IMR-90 (cell line): Measurements from ENCODE around the gene CLTCL1. TPM values are rescaled to one million over a fixed set of nuclear protein-coding genes. Genes with fewer than 3 reads are reported as not detected.

Experiments used
- ATAC-seq: fragments of 200-7000 bp; cut with Tn5 transposase; 2 replicates; pipeline ENCODE4 v1.9.1; 2020; ENCODE audit warnings: low read depth, mild to moderate bottlenecking, moderate library complexity
- BruUV-seq: library from RNA; stranded (reverse); fragments of 400-500 nt; replicated peaks from 2 replicates; lab custom pipeline; 2021; lab: Mats Ljungman, UMichigan
- CTCF ChIA-PET: fragments of 300-600 bp; formaldehyde crosslinking; extraction: SDS; loops from one replicate; lab custom pipeline; 2021; ENCODE audit warnings: antibody characterized with exemption; lab: Yijun Ruan, JAX
- POLR2A ChIA-PET: fragments of 300-600 bp; sonication (Branson Sonifier 250); formaldehyde crosslinking; loops from one replicate; lab custom pipeline; 2022; ENCODE audit warnings: antibody characterized with exemption; ENCODE audit not compliant: unreplicated experiment; lab: Charles Lee
- DNase-seq: peaks from one replicate; pipeline ENCODE4 v3.0.0; 2013
- H2AFZ ChIP-seq: replicated peaks from 2 replicates; pipeline ENCODE3; 2013; ENCODE audit warnings: low read length, mild to moderate bottlenecking; ENCODE audit not compliant: poor library complexity
- H2AK5ac ChIP-seq: 2 replicates; pipeline ENCODE4 v1.6.1; 2013; ENCODE audit warnings: low read depth, low read length, inconsistent platforms
- H2AK9ac ChIP-seq: replicated peaks from 2 replicates; pipeline ENCODE3; 2013; ENCODE audit warnings: mild to moderate bottlenecking, low read depth, low read length, moderate library complexity; ENCODE audit not compliant: poor library complexity
- H2BK120ac ChIP-seq: 2 replicates; pipeline ENCODE4 v1.6.1; 2013; ENCODE audit warnings: low read depth, low read length, inconsistent platforms
- H2BK15ac ChIP-seq: 3 replicates; pipeline ENCODE4 v1.6.1; 2013; ENCODE audit warnings: low read depth, low read length, inconsistent platforms
- H2BK20ac ChIP-seq: 2 replicates; pipeline ENCODE4 v1.6.1; 2013; ENCODE audit warnings: low read depth, mild to moderate bottlenecking, inconsistent platforms, low read length, moderate library complexity
- H2BK5ac ChIP-seq: 2 replicates; pipeline ENCODE4 v1.6.1; 2013; ENCODE audit warnings: mild to moderate bottlenecking, low read depth, low read length, inconsistent platforms; ENCODE audit not compliant: poor library complexity, severe bottlenecking
- H3K14ac ChIP-seq: replicated peaks from 2 replicates; pipeline ENCODE4 v1.6.1; 2013; ENCODE audit warnings: low read depth, low read length, inconsistent platforms
- H3K18ac ChIP-seq: 2 replicates; pipeline ENCODE4 v1.6.1; 2013; ENCODE audit warnings: low read depth, low read length, control low read depth
- H3K23ac ChIP-seq: 2 replicates; pipeline ENCODE4 v1.6.1; 2013; ENCODE audit warnings: low read depth, low read length, inconsistent platforms
- H3K27ac ChIP-seq: 2 replicates; pipeline ENCODE4 v1.5.1; 2013; ENCODE audit warnings: mild to moderate bottlenecking, control low read depth, low read length; ENCODE audit not compliant: insufficient read depth
- H3K27me3 ChIP-seq: 2 replicates; pipeline ENCODE4 v1.6.1; 2013; ENCODE audit warnings: low read length; ENCODE audit not compliant: control insufficient read depth, insufficient read depth
- H3K36me3 ChIP-seq: 2 replicates; pipeline ENCODE4 v1.6.1; 2013; ENCODE audit warnings: low read length, mixed read lengths; ENCODE audit not compliant: control insufficient read depth, insufficient read depth
- H3K4ac ChIP-seq: 2 replicates; pipeline ENCODE4 v1.6.1; 2013; ENCODE audit warnings: low read depth, low read length, inconsistent platforms
- H3K4me1 ChIP-seq: 2 replicates; pipeline ENCODE4 v1.6.1; 2013; ENCODE audit warnings: low read length, mixed read lengths; ENCODE audit not compliant: control insufficient read depth, insufficient read depth
- H3K4me2 ChIP-seq: 2 replicates; pipeline ENCODE4 v1.6.1; 2013; ENCODE audit warnings: low read depth, mild to moderate bottlenecking, control low read depth, low read length, moderate library complexity
- H3K4me3 ChIP-seq: 2 replicates; pipeline ENCODE4 v1.5.1; 2013; ENCODE audit warnings: low read depth, mild to moderate bottlenecking, control low read depth, low read length, moderate library complexity; ENCODE audit not compliant: insufficient read depth
- H3K56ac ChIP-seq: 2 replicates; pipeline ENCODE4 v1.6.1; 2013; ENCODE audit warnings: low read length, inconsistent platforms; ENCODE audit not compliant: insufficient read depth; ENCODE audit errors: extremely low read depth
- H3K79me1 ChIP-seq, 2 experiments: 2 replicates each; pipeline ENCODE4 v1.6.1; 2013; ENCODE audit warnings: low read length in 2 of 2, inconsistent platforms in 1 of 2, low read depth in 1 of 2
- H3K9ac ChIP-seq: 2 replicates; pipeline ENCODE4 v1.6.1; 2013; ENCODE audit warnings: low read depth, low read length, control low read depth
- H3K9me1 ChIP-seq: 2 replicates; pipeline ENCODE4 v1.6.1; 2013; ENCODE audit warnings: low read length, inconsistent platforms; ENCODE audit not compliant: insufficient read depth
- H3K9me3 ChIP-seq: 2 replicates; pipeline ENCODE4 v1.6.1; 2013; ENCODE audit warnings: low read length; ENCODE audit not compliant: control insufficient read depth, insufficient read depth
- H4K20me1 ChIP-seq: 2 replicates; pipeline ENCODE4 v1.6.1; 2013; ENCODE audit warnings: low read length, inconsistent platforms; ENCODE audit not compliant: insufficient read depth
- H4K5ac ChIP-seq: 2 replicates; pipeline ENCODE4 v1.6.1; 2013; ENCODE audit warnings: mild to moderate bottlenecking, low read depth, low read length, control low read depth
- H4K8ac ChIP-seq, 2 experiments: 2 replicates each; pipeline ENCODE4 v1.6.1; 2013; ENCODE audit warnings: low read depth in 2 of 2, low read length in 2 of 2, control low read depth in 1 of 2, inconsistent platforms in 1 of 2
- H4K91ac ChIP-seq: 2 replicates; pipeline ENCODE4 v1.6.1; 2013; ENCODE audit warnings: low read depth, low read length, inconsistent platforms; ENCODE audit not compliant: insufficient read depth
- BHLHE40 ChIP-seq: fragments of 150-350 bp; IDR thresholded peaks from 2 replicates; pipeline ENCODE4 v1.6.1; 2016; ENCODE audit warnings: mild to moderate bottlenecking, low read depth, low read length
- MXI1 ChIP-seq: IDR thresholded peaks from 2 replicates; pipeline ENCODE4 v1.6.1; 2012; ENCODE audit warnings: low read depth, mild to moderate bottlenecking, low read length, moderate library complexity, borderline replicate concordance
- RAD21 ChIP-seq: IDR thresholded peaks from 2 replicates; pipeline ENCODE4 v1.6.1; 2012; ENCODE audit warnings: low read length, improper control_type of control experiment
- RFX5 ChIP-seq: IDR thresholded peaks from 2 replicates; pipeline ENCODE4 v1.8.0; 2012; ENCODE audit warnings: low read depth, mild to moderate bottlenecking, low read length, moderate library complexity
- SMC3 ChIP-seq: fragments of 150-350 bp; IDR thresholded peaks from 2 replicates; pipeline ENCODE4 v1.6.1; 2016; ENCODE audit warnings: low read depth, mild to moderate bottlenecking, antibody characterized with exemption, low read length, moderate library complexity
- WGBS, 2 experiments: methylation state at CpG; one replicate each; pipeline versions ENCODE4 v1.1.5 to v1.1.7; 2013; ENCODE audit warnings: missing lambda C conversion rate in 2 of 2; ENCODE audit not compliant: insufficient read length in 1 of 2; ENCODE audit errors: extremely low coverage in 2 of 2; 5-methylcytosine and 5-hydroxymethylcytosine counted together
- dilution Hi-C: fragments of 300-500 bp; cut with HindIII; formaldehyde crosslinking; loops from one replicate; pipeline ENCODE4 v1.14.3; 2018; ENCODE audit warnings: low sequenced_read_pairs; ENCODE audit not compliant: unreplicated experiment
- in situ Hi-C: fragments of 300-500 bp; cut with MboI; formaldehyde crosslinking; loops from 3 replicates; pipeline ENCODE4 v1.14.3; 2019; ENCODE audit warnings: low sequenced_read_pairs, inconsistent platforms, mixed read lengths
- intact Hi-C: fragments of 100-400 bp; cut with micrococcal nuclease; formaldehyde crosslinking; loops from 2 replicates; pipeline ENCODE4 v1.10.0; 2022
- polyA plus RNA-seq, 3 experiments: library from polyadenylated mRNA; depleted of rRNA; stranded (reverse); fragments of >200 nt; gene quantifications; 2 replicates each; pipeline ENCODE4 v1.2.3, GENCODE V29; 2012; ENCODE audit warnings: low replicate concordance in 1 of 3
- total RNA-seq: library from RNA; depleted of rRNA; stranded (reverse); fragments of >200 nt; gene quantifications from 2 replicates; pipeline ENCODE4 v1.2.3, GENCODE V29; 2012
- TF ChIP-seq, protein P1 (sequence below): fragments of 150-350 bp; IDR thresholded peaks from 2 replicates; pipeline ENCODE4 v1.6.1; 2016; ENCODE audit warnings: low read depth, mild to moderate bottlenecking, low read length, moderate library complexity, borderline replicate concordance
- TF ChIP-seq, protein P2 (sequence below): conservative IDR thresholded peaks from 2 replicates; pipeline ENCODE4 v1.5.1; 2012; ENCODE audit warnings: mild to moderate bottlenecking, low read depth, low read length, improper control_type of control experiment

The CLTCL1 gene
- total and polyA plus RNA-seq, 2 of the 4 experiments (the other 2 are of a cell fraction): 6.2 to 8.1 TPM

DNA sequence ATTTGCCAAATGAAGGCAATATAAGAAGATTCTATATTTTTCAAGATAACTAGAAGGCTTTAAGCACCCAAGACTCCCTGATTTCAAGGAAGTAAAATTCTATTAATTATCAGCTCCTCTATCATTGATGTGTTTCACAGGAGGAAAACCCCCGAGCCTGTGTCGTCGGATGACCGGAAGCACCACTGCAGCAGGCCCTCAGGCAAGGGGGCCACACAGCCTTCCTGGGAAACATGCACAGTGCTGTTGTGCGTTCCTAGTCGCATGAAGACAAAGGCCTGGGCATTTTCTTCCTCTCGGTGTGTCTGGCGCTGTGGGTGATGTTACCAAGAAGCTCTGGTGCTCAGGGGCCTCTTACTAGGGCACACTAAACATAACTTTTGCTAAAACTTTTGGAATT, 16.4 kb downstream of the CLTCL1 start:
- H3K4me1 ChIP-seq: peaks cover 7% of the 10 kb centered on the region; the same call in 1 of the 2 replicates
- dilution Hi-C loops: no loop called here
- no peak overlapping the region for H3K56ac ChIP-seq
- H3K27ac ChIP-seq: no peak overlapping the region
- peaks cover 3% of the 10 kb centered on the region; the same call in 1 of the 2 replicates for H3K9me1 ChIP-seq
- H4K8ac ChIP-seq: no peak overlapping the region
- no peak overlapping the region for H4K5ac ChIP-seq
- BruUV-seq: no TSS peak
- H3K14ac ChIP-seq: no peak overlapping the region
- ATAC-seq: no peak
- no peak overlapping the region for H3K4ac ChIP-seq
- intact Hi-C loops: no loop called here
- CTCF ChIA-PET: no interaction called here
- no peaks in the 10 kb centered on the region for H3K9me3 ChIP-seq
- H3K27me3 ChIP-seq: no peaks in the 10 kb centered on the region
- no peak overlapping the region for H3K4me2 ChIP-seq
- no peak overlapping the region for H4K91ac ChIP-seq
- H2AK9ac ChIP-seq: no peak overlapping the region
- H3K36me3 ChIP-seq: peaks cover 6% of the 10 kb centered on the region
- POLR2A ChIA-PET: no interaction called here
- WGBS, 2 experiments: no CpG with 5 or more reads among the region's 8 CpGs
- no peak for DNase-seq
- H2BK120ac ChIP-seq: no peak overlapping the region
- H2BK15ac ChIP-seq: no peak overlapping the region
- no peak overlapping the region for H3K9ac ChIP-seq
- in situ Hi-C loops: no loop called here
- no peak overlapping the region for H3K23ac ChIP-seq
- H4K20me1 ChIP-seq: peaks cover 4% of the 10 kb centered on the region; the same call in 1 of the 2 replicates
- no peak overlapping the region for H2AK5ac ChIP-seq
- H3K4me3 ChIP-seq: no peak overlapping the region
- no peak overlapping the region for H2BK5ac ChIP-seq
- H2BK20ac ChIP-seq: no peak overlapping the region
- H3K18ac ChIP-seq: no peak overlapping the region
- no peak overlapping the region for H2AFZ ChIP-seq
- TF ChIP-seq RAD21: no peak
- no peak for TF ChIP-seq SMC3
- no peak for TF ChIP-seq BHLHE40
- TF ChIP-seq MXI1: no peak
- TF ChIP-seq RFX5: no peak
- TF ChIP-seq, protein P1, sequence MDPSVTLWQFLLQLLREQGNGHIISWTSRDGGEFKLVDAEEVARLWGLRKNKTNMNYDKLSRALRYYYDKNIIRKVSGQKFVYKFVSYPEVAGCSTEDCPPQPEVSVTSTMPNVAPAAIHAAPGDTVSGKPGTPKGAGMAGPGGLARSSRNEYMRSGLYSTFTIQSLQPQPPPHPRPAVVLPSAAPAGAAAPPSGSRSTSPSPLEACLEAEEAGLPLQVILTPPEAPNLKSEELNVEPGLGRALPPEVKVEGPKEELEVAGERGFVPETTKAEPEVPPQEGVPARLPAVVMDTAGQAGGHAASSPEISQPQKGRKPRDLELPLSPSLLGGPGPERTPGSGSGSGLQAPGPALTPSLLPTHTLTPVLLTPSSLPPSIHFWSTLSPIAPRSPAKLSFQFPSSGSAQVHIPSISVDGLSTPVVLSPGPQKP: no peak
- TF ChIP-seq, protein P2, sequence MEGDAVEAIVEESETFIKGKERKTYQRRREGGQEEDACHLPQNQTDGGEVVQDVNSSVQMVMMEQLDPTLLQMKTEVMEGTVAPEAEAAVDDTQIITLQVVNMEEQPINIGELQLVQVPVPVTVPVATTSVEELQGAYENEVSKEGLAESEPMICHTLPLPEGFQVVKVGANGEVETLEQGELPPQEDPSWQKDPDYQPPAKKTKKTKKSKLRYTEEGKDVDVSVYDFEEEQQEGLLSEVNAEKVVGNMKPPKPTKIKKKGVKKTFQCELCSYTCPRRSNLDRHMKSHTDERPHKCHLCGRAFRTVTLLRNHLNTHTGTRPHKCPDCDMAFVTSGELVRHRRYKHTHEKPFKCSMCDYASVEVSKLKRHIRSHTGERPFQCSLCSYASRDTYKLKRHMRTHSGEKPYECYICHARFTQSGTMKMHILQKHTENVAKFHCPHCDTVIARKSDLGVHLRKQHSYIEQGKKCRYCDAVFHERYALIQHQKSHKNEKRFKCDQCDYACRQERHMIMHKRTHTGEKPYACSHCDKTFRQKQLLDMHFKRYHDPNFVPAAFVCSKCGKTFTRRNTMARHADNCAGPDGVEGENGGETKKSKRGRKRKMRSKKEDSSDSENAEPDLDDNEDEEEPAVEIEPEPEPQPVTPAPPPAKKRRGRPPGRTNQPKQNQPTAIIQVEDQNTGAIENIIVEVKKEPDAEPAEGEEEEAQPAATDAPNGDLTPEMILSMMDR: no peak
- H3K79me1 ChIP-seq: peaks cover 23 to 25% of the 10 kb centered on the region in 2 experiments
